Fibroblast of villous mesenchyme (primary cell): ENCODE results near the gene MTARC2. TPM values are rescaled to one million over a fixed set of nuclear protein-coding genes. Genes with fewer than 3 reads are reported as not detected.

Source experiments
- DNase-seq: peaks from one replicate; pipeline ENCODE4 v3.0.0-alpha.2; 2010; ENCODE audit warnings: low read depth
- H3K4me3 ChIP-seq: 2 replicates; pipeline ENCODE4 v1.5.1; 2011; ENCODE audit warnings: low read depth, mild to moderate bottlenecking, low read length
- total RNA-seq: library from RNA; depleted of rRNA; stranded (reverse); fragments of >200 nt; gene quantifications from 2 replicates; pipeline ENCODE4 v1.2.3, GENCODE V29; 2012
- TF ChIP-seq, protein P1 (sequence below): IDR thresholded peaks from 2 replicates; pipeline ENCODE4 v1.5.1; 2012; ENCODE audit warnings: low read depth, mild to moderate bottlenecking, low read length; ENCODE audit not compliant: insufficient read depth

Gene MTARC2
- total RNA-seq, 1 donor, result 2.2 TPM

DNA sequence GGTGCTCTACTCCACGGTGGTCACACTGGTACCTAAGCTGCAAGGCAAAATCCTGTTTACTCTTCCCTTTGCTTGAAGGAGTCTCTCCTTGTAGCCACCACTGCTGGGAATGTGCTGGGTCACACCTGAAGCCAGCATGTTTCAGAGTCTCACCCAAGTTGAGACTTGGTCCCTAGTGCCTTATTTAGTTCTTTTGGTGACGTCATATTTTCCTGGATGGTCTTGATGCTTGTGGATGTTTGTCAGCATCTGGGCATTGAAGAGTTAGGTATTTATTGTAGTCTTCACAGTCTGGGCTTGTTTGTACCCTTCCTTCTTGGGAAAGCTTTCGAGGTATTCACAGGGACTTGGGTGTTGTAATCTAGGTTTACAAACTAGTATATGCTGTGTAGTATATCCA lies 5.6 kb upstream of the MTARC2 start:
- TF ChIP-seq, protein P1, sequence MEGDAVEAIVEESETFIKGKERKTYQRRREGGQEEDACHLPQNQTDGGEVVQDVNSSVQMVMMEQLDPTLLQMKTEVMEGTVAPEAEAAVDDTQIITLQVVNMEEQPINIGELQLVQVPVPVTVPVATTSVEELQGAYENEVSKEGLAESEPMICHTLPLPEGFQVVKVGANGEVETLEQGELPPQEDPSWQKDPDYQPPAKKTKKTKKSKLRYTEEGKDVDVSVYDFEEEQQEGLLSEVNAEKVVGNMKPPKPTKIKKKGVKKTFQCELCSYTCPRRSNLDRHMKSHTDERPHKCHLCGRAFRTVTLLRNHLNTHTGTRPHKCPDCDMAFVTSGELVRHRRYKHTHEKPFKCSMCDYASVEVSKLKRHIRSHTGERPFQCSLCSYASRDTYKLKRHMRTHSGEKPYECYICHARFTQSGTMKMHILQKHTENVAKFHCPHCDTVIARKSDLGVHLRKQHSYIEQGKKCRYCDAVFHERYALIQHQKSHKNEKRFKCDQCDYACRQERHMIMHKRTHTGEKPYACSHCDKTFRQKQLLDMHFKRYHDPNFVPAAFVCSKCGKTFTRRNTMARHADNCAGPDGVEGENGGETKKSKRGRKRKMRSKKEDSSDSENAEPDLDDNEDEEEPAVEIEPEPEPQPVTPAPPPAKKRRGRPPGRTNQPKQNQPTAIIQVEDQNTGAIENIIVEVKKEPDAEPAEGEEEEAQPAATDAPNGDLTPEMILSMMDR, result no peak
- no peak overlapping the region for H3K4me3 ChIP-seq
- no peak for DNase-seq

DNA sequence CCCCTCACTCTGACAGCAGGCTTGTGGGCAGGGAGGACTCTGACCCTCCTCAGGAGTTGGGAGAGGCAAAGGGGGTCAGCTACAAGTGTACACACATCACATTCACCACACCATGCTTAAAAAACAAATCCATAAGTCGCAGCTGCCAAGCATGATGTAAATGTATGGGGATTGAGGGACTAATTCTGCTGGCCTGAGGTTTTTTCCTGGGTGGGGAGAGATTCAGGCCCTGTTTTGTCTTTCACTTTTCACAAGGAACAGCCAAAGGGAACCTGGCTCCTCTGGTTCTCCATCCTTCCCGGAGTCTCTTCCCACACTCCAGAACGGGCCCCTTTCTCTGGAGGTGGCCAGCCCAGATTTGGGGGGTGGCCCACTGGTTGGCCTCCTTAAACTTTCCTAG lies 1.3 kb upstream of the MTARC2 start:
- no peak for DNase-seq
- no peak overlapping the region for H3K4me3 ChIP-seq
- TF ChIP-seq, protein P1, result no peak

DNA sequence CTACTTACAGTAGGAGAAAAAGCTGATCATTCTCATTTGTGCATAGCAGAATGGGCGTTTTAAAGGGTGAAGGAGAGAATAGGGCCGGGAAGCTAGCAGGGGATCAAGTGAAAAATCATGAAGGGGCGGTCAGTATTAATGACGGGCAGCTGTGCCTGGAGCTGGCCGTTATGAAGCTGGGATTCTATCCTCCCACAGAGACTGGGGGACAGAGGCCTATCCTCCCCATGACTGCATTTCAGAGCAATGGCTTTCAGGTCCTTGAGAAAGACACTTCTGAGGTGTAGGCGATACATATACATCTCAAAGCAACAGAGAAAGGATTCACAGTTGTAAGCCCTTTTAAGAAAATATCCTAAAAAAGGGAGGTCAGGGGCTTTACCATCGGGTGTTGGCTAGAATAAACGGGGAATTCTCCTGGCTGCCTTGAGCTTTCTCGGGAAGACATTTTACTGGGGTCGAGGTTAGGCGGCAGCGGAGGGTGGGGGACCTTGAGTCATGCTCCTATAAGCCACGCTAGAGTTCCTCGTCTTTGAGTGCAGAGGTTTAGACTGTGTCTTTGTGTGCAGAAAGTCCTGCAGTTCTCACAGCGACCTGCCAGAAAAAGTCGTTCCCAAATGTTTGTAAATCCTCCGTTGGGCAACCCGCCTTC lies 559 bp upstream of the MTARC2 start:
- no peak for DNase-seq
- peak overlapping the region; percentile 84 for H3K4me3 ChIP-seq
- TF ChIP-seq, protein P1, result no peak

DNA sequence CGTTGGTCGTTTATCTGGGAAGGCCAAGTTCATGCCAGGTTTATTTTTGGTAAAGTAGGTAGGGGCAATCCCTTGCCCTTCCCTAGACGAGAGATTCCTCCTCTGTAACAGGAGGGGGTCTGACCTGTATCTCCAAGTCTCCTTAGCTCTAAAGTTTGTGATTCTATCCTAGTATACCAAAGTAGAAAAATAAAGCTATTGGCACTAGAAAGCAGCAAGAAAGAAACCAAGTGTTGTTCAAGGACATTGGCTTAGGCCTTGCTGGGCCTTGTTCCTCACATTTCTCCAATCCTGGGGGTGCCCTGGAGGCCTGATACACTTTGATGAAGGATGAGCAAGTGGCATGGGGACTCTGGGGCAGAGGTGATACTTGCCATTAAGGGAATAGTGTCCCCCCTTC lies 814 bp downstream of the MTARC2 start:
- no peak for DNase-seq
- H3K4me3 ChIP-seq, result peak overlapping the region; percentile 84

DNA sequence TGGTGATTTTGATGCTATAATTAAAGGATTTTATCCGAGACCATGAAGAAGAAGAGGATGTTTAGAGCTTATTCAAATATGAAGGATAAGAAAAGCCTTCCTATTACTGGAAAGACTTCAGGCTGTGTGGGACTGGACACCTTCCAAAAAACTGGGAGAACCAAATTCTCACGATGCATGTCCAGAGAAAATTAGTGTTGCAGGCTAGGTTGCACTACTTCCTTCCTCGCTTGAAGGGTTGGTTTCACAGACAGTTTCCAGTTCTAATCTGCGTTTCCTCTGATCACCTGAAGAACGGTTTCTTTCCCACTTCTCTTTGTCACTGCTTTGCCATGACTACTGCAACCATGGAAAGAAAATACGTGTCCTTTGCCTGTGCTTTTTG lies 2.0 kb downstream of the MTARC2 start:
- TF ChIP-seq, protein P1, result no peak
- no peak overlapping the region for H3K4me3 ChIP-seq
- DNase-seq, result no peak

More for the DNA sequence above, 814 bp downstream of the MTARC2 start:
- TF ChIP-seq, protein P1, result no peak

DNA sequence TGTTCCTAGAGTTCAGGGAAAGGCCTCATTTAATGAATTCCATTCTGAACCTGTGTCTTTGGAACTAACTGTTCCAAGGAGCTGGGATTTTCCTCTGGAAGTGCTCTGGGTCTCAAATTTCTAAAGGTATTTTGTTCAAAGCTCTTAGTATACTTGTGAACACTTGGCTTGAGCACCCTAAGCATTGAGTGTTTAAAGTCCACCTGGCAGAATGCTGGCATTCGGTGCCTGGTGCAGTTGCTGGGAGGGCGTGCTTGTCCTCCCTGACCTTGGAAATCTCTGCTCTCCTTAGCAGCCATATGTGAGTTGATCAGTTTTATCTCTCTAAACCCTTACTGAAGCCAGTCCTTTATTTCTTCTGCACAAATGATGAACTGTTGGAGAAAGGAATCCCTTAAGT lies 3.0 kb downstream of the MTARC2 start:
- no peak for DNase-seq
- no peak overlapping the region for H3K4me3 ChIP-seq
- TF ChIP-seq, protein P1, result no peak
